GM06990 (cell line): ENCODE measurements around the gene ANKRD16.

ENCODE experiments used
- DNase-seq: peaks from one replicate; pipeline ENCODE4 v3.0.0-alpha.2; 2011; ENCODE audit not compliant: insufficient read length; ENCODE audit errors: extremely low read depth
- H3K27me3 ChIP-seq: replicated peaks from 2 replicates; pipeline ENCODE4 v1.6.0; 2011; ENCODE audit warnings: low read length; ENCODE audit not compliant: control insufficient read depth, insufficient read depth
- H3K36me3 ChIP-seq: 2 replicates; pipeline ENCODE4 v1.5.1; 2011; ENCODE audit warnings: low read length; ENCODE audit not compliant: control insufficient read depth, insufficient read depth
- H3K4me3 ChIP-seq: replicated peaks from 2 replicates; pipeline ENCODE4 v1.5.1; 2011; ENCODE audit warnings: low read depth, mild to moderate bottlenecking, control low read depth, low read length
- TF ChIP-seq, protein P1 (sequence below): IDR thresholded peaks from 2 replicates; pipeline ENCODE4 v1.5.1; 2011; ENCODE audit warnings: low read length, control low read depth, mild to moderate bottlenecking, inconsistent platforms; ENCODE audit not compliant: insufficient read depth, poor library complexity, severe bottlenecking

ANKRD16 gene

DNA sequence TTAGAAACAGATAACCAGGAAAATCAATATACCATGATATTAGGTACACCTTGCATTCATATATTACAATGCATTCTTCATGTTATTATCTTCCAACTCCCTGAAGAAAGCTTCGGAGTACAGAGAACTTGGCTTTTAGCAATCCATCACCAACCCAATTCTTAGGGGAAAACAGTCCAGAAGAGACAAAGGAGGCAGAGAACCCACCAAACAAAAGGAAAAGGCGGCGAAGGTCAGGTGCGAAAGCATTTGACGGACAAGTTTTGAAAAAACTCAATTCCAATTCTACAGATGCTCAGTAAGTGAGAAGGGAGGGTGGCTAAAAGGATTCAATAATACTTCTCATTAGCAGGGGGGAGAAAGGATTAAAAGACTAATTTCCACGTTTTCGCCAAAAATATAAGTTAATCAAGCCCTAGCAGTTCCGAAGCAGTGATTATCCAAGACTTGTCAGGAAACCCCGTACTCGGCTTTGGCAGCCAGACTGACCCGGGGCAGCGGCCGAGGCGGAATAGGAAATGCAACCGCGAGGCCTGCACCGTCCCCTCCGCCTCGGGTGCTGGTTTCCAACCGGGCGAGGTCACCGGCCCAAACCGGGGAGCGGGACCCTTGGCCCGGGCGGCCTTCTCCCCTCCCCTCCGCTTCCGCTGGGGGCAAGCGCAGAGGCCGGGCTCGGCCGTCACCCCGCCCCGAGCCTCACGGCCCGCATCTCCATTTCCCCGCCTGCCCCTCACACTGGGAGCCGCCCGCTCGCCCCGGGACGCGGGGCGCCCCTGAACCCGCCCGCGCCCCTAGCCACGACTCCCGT lies 77.2 kb downstream of the ANKRD16 start:
- TF ChIP-seq, protein P1, sequence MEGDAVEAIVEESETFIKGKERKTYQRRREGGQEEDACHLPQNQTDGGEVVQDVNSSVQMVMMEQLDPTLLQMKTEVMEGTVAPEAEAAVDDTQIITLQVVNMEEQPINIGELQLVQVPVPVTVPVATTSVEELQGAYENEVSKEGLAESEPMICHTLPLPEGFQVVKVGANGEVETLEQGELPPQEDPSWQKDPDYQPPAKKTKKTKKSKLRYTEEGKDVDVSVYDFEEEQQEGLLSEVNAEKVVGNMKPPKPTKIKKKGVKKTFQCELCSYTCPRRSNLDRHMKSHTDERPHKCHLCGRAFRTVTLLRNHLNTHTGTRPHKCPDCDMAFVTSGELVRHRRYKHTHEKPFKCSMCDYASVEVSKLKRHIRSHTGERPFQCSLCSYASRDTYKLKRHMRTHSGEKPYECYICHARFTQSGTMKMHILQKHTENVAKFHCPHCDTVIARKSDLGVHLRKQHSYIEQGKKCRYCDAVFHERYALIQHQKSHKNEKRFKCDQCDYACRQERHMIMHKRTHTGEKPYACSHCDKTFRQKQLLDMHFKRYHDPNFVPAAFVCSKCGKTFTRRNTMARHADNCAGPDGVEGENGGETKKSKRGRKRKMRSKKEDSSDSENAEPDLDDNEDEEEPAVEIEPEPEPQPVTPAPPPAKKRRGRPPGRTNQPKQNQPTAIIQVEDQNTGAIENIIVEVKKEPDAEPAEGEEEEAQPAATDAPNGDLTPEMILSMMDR: no peak
- Histone ChIP-seq H3K27me3 (no peaks in the 10 kb centered on the region), H3K4me3 (peak overlapping the region; percentile 93), H3K36me3 (peaks cover 2% of the 10 kb centered on the region)
- peak; percentile 73 for DNase-seq
